OCI-LY1 (cell line): ENCODE measurements around the gene ABTB2.

ENCODE experiments used
- EZH2 ChIP-seq: fragments of 200-600 bp; sonication (generic), shearing (Covaris generic); IDR thresholded peaks from 2 replicates; pipeline ENCODE4 v1.8.0; 2017; ENCODE audit warnings: borderline replicate concordance, mixed run types, mild to moderate bottlenecking, antibody characterized with exemption, low read length, moderate library complexity, mixed read lengths
- TF ChIP-seq, protein P1 (sequence below): fragments of 200-600 bp; sonication (generic), shearing (Covaris generic); IDR thresholded peaks from 2 replicates; pipeline ENCODE4 v1.5.1; 2017; ENCODE audit warnings: mild to moderate bottlenecking, antibody characterized with exemption, low read length, moderate library complexity, mixed read lengths

DNA sequence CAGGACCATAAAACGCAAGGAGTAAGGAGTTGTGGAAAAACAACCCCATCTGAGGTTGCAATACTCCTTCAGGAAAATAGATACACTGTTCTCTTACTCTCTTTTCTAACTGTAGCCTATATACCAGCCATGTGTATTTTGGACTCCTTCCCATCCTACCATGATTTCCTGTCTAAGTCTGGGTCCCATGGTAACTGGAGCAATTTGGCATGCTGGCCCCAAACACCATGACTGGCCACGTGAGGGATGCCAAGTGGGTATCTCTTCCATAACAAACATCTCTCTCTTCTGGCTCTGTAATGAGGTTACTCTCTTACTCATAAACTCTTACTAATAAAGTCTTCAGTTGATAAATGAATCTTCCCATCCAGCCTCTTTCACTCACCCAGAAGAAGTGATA, 26.5 kb downstream of the ABTB2 start:
- TF ChIP-seq, protein P1, sequence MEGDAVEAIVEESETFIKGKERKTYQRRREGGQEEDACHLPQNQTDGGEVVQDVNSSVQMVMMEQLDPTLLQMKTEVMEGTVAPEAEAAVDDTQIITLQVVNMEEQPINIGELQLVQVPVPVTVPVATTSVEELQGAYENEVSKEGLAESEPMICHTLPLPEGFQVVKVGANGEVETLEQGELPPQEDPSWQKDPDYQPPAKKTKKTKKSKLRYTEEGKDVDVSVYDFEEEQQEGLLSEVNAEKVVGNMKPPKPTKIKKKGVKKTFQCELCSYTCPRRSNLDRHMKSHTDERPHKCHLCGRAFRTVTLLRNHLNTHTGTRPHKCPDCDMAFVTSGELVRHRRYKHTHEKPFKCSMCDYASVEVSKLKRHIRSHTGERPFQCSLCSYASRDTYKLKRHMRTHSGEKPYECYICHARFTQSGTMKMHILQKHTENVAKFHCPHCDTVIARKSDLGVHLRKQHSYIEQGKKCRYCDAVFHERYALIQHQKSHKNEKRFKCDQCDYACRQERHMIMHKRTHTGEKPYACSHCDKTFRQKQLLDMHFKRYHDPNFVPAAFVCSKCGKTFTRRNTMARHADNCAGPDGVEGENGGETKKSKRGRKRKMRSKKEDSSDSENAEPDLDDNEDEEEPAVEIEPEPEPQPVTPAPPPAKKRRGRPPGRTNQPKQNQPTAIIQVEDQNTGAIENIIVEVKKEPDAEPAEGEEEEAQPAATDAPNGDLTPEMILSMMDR, result no peak
- no peak for TF ChIP-seq EZH2
